Esophagus squamous epithelium (tissue), 5 donors: ENCODE measurements around the gene GPD1. TPM values are rescaled to one million over a fixed set of nuclear protein-coding genes. Genes with fewer than 3 reads are reported as not detected.

ENCODE experiments used
- DNase-seq: peaks from one replicate; lab custom pipeline; 2025; lab: John Stamatoyannopoulos, UW
- H3K27ac ChIP-seq, 4 donors: fragments of 200-600 bp; sonication (generic); one replicate each; pipeline ENCODE4 v1.5.1; 2016 to 2019; ENCODE audit warnings: mild to moderate bottlenecking in 1 of 4
- H3K27me3 ChIP-seq, 4 donors: fragments of 200-600 bp; sonication (generic); 1 replicate in 3 of 4; 2 replicates in 1 of 4; pipeline versions ENCODE4 v1.5.1 to v1.6.0; 2017 to 2021; ENCODE audit warnings: antibody characterized with exemption in 1 of 4
- H3K36me3 ChIP-seq, 3 donors: fragments of 200-600 bp; sonication (generic); one replicate each; pipeline ENCODE4 v1.5.1; 2016 to 2019
- H3K4me1 ChIP-seq, 3 donors: fragments of 200-600 bp; sonication (generic); one replicate each; pipeline ENCODE4 v1.5.1; 2017 to 2019
- H3K4me3 ChIP-seq, 4 donors: fragments of 200-600 bp; sonication (generic); 1 replicate in 3 of 4; 2 replicates in 1 of 4; pipeline ENCODE4 v1.5.1; 2016 to 2019; ENCODE audit warnings: mild to moderate bottlenecking in 2 of 4, moderate library complexity in 1 of 4
- H3K9me3 ChIP-seq, 3 donors: fragments of 200-600 bp; sonication (generic); one replicate each; pipeline ENCODE4 v1.5.1; 2016 to 2019
- POLR2A ChIP-seq, 4 donors: fragments of 450-650 bp; IDR thresholded peaks; one replicate each; pipeline ENCODE4 v1.6.1; 2017; ENCODE audit warnings: antibody characterized with exemption in 4 of 4, mild to moderate bottlenecking in 4 of 4, moderate library complexity in 3 of 4
- WGBS, 2 donors: methylation state at CpG; one replicate each; pipeline ENCODE4 v1.1.5; 2018; 5-methylcytosine and 5-hydroxymethylcytosine counted together
- intact Hi-C: fragments of 100-400 bp; cut with DNase I; formaldehyde crosslinking; loops from one replicate; pipeline ENCODE4 v1.15.0; 2022
- total RNA-seq, 4 donors: library from RNA; depleted of rRNA; stranded (reverse); fragments of >200 nt; gene quantifications; one replicate each; pipeline ENCODE4 v1.1.0, GENCODE V29; 2016
- TF ChIP-seq, protein P1 (sequence below), 6 experiments: fragments of 450-650 bp in 4 of 6; fragments of 200-600 bp in 2 of 6; sonication (generic) in 2 of 6; IDR thresholded peaks; one replicate each; pipeline ENCODE4 v1.5.1; 2016 to 2019; ENCODE audit warnings: antibody characterized with exemption in 6 of 6, mild to moderate bottlenecking in 4 of 6, moderate library complexity in 4 of 6
- donor health status: DM: yes; HTN: yes; CAD: no.

Gene GPD1
- total RNA-seq, 4 donors from 2014 or later, result 0.38 to 0.53 (median 0.44) TPM; not detected in 1

GRCh38 chr12:50127546-50127945 lies 23.7 kb downstream of the GPD1 start:
- intact Hi-C loops, result no loop called here
- no peak overlapping the region for H3K27ac ChIP-seq
- peaks cover 0 to 37% (median 0%) of the 10 kb centered on the region in 3 donors for H3K4me1 ChIP-seq
- no peak overlapping the region for H3K4me3 ChIP-seq
- no peak for TF ChIP-seq POLR2A (IDR thresholded peaks at IDR 0.05)
- TF ChIP-seq, protein P1, sequence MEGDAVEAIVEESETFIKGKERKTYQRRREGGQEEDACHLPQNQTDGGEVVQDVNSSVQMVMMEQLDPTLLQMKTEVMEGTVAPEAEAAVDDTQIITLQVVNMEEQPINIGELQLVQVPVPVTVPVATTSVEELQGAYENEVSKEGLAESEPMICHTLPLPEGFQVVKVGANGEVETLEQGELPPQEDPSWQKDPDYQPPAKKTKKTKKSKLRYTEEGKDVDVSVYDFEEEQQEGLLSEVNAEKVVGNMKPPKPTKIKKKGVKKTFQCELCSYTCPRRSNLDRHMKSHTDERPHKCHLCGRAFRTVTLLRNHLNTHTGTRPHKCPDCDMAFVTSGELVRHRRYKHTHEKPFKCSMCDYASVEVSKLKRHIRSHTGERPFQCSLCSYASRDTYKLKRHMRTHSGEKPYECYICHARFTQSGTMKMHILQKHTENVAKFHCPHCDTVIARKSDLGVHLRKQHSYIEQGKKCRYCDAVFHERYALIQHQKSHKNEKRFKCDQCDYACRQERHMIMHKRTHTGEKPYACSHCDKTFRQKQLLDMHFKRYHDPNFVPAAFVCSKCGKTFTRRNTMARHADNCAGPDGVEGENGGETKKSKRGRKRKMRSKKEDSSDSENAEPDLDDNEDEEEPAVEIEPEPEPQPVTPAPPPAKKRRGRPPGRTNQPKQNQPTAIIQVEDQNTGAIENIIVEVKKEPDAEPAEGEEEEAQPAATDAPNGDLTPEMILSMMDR (IDR thresholded peaks at IDR 0.05), result no peak
- H3K36me3 ChIP-seq, result peaks cover 0 to 87% (median 15%) of the 10 kb centered on the region in 3 donors
- no peaks in the 10 kb centered on the region for H3K9me3 ChIP-seq
- WGBS, 2 donors, result 48 to 59% methylated on average over 2 of the region's 2 CpGs
- no peaks in the 10 kb centered on the region for H3K27me3 ChIP-seq
- no peak for DNase-seq

DNA sequence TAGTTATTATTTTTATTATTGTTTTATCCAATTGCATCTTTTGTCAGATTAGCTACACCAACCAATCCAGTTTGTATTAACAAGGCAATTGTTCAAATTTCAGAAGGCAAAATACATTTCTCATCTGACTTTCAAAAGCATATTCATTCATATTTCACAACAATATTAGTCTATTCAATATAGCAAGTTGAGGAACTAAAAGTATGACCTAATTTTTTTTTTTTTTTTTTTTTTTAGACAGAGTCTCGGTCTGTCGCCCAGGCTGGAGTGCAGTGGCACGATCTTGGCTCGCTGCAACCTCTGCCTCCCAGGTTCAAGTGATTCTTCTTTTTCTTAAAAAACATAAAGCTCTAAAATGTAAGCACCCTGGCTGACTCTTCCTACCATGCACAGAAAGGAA lies 25.5 kb downstream of the GPD1 start:
- no peak overlapping the region for H3K4me3 ChIP-seq
- H3K4me1 ChIP-seq, result peaks cover 0 to 43% (median 3%) of the 10 kb centered on the region in 3 donors
- WGBS, 2 donors, result 70 to 77% methylated on average over 4 of the region's 4 CpGs
- H3K36me3 ChIP-seq, result peaks cover 0 to 87% (median 21%) of the 10 kb centered on the region in 3 donors
- H3K27me3 ChIP-seq, result no peaks in the 10 kb centered on the region
- no peak for TF ChIP-seq POLR2A (IDR thresholded peaks at IDR 0.05)
- TF ChIP-seq, protein P1 (IDR thresholded peaks at IDR 0.05), result no peak
- no peak overlapping the region for H3K27ac ChIP-seq
- intact Hi-C loops, result no loop called here
- DNase-seq, result no peak
- H3K9me3 ChIP-seq, result no peaks in the 10 kb centered on the region

DNA sequence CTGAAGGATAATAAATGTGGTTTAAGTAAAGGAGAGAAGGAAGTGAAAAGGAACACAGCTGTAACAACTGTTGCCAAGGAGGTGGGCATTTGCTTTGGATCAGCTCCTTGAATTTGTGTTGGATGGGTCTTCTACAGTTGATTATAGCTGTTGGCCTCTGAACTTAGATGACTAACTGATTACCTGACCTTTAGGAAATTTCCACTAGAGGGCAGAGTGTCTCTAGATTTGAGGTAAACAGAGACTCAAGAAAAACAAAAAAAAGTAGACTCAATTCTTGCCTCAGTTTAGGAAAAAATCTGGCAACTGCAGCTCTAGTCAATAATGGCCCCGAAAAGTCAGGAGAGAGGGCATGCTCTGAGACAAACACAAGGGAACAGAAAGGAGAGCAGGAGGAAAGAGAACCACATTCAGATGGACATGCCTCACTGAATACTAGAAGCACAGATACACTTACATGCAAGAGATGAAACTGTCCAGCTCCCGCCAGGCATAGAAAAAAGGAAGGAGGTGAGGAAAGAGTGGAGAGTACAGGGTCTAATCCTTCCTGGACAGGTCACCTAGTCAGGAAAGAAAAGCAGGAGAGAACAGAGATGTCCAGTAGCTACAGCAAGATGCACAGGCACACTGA lies 28.8 kb downstream of the GPD1 start:
- TF ChIP-seq POLR2A (IDR thresholded peaks at IDR 0.05), result no peak
- TF ChIP-seq, protein P1 (IDR thresholded peaks at IDR 0.05), result peak in 4 of 6 experiments; percentile 29 to 70 (median 37)
- H3K4me1 ChIP-seq, result peaks cover 0 to 36% (median 8%) of the 10 kb centered on the region in 3 donors
- H3K27me3 ChIP-seq, result no peaks in the 10 kb centered on the region
- DNase-seq, result no peak
- peaks cover 0 to 94% (median 31%) of the 10 kb centered on the region in 3 donors for H3K36me3 ChIP-seq
- H3K9me3 ChIP-seq, result no peaks in the 10 kb centered on the region
- intact Hi-C loops, result no loop called here
- H3K4me3 ChIP-seq, result no peak overlapping the region
- 60 to 64% methylated on average over 2 of the region's 2 CpGs for WGBS, 2 donors
- H3K27ac ChIP-seq, result peak overlapping the region in 1 of 4 donors; percentile 34

DNA sequence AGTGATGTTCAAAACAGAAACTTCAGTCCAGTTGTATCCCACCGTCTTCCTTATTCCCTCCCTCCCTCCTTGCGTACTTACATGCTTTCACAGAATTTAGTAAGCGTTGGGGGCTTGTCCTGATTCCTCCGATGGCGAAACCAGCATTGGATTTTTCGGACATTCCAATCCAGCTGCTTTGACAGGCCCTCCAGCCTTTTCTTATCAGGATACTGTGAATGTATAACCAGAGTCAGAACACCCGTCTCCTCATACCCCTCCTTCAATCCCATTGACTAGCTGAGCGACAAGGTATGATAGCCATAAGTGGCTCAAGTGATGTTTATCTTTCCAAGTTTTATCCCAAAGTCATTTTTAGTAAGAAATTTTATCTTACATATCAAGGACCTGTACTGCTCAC lies 39.2 kb downstream of the GPD1 start:
- no peak for TF ChIP-seq POLR2A (IDR thresholded peaks at IDR 0.05)
- TF ChIP-seq, protein P1 (IDR thresholded peaks at IDR 0.05), result no peak
- no peaks in the 10 kb centered on the region for H3K9me3 ChIP-seq
- H3K27ac ChIP-seq, result no peak overlapping the region

GRCh38 chr12:50145439-50145838 lies 41.6 kb downstream of the GPD1 start:
- H3K4me1 ChIP-seq, result no peaks in the 10 kb centered on the region
- intact Hi-C loops, result no loop called here
- no peak overlapping the region for H3K4me3 ChIP-seq
- H3K27ac ChIP-seq, result no peak overlapping the region
- no peaks in the 10 kb centered on the region for H3K27me3 ChIP-seq
- no peak for TF ChIP-seq POLR2A (IDR thresholded peaks at IDR 0.05)
- TF ChIP-seq, protein P1 (IDR thresholded peaks at IDR 0.05), result no peak
- no peaks in the 10 kb centered on the region for H3K9me3 ChIP-seq
- no peak for DNase-seq
- peaks cover 0 to 36% (median 11%) of the 10 kb centered on the region in 3 donors for H3K36me3 ChIP-seq
- 82 to 86% methylated on average over 2 of the region's 2 CpGs for WGBS, 2 donors

More for the DNA sequence above, 39.2 kb downstream of the GPD1 start:
- no peak for DNase-seq
- Histone ChIP-seq H3K36me3 (peaks cover 0 to 54% (median 11%) of the 10 kb centered on the region in 3 donors), H3K27me3 (no peaks in the 10 kb centered on the region), H3K4me1 (no peaks in the 10 kb centered on the region), H3K4me3 (no peak overlapping the region)
- WGBS, 2 donors, result 90 to 93% methylated on average over 8 of the region's 8 CpGs
- intact Hi-C loops, result no loop called here
